Measurements from ENCODE around the gene S100A8.

S100A8 gene

DNA sequence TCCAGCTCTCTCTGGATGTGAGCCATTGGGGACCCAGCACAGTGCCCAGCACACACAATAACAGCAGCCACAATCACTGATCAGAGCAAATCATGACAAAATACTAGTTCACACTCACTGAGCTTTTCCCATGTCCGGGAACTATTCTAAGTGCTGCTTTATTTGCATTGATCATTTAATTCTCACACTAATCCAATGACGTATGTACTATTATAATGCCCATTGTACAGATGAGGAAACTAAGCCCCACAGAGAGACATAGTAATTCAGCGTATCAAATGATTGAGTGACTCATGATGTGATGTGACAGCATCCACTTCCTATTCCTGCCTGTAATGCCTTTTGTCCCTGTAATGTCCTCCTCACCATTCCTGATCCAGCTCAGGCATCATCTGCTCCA lies 1.9 kb upstream of the S100A8 start:
- DNase-seq (ENCODE audit: low read depth, low spot score) = no peak

DNA sequence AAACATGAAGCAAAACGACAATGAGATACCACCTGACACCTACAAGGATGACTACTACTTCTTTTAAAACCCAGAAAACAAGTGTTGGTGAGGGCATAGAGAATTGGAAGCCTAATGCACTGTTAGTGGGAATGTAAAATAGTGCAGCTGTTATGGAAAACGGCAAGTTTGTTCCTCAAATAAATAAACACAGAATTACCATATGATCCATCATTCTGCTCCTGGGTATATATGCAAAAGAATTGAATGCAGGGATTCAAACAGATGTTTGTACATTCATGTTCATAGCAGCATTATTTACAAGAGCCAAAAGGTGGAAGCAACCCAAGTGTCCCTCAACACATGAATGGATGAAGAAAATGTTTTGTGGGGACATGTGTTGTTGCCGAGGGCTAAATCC lies 1.4 kb upstream of the S100A8 start:
- no peak for DNase-seq (ENCODE audit: low read depth, low spot score)

DNA sequence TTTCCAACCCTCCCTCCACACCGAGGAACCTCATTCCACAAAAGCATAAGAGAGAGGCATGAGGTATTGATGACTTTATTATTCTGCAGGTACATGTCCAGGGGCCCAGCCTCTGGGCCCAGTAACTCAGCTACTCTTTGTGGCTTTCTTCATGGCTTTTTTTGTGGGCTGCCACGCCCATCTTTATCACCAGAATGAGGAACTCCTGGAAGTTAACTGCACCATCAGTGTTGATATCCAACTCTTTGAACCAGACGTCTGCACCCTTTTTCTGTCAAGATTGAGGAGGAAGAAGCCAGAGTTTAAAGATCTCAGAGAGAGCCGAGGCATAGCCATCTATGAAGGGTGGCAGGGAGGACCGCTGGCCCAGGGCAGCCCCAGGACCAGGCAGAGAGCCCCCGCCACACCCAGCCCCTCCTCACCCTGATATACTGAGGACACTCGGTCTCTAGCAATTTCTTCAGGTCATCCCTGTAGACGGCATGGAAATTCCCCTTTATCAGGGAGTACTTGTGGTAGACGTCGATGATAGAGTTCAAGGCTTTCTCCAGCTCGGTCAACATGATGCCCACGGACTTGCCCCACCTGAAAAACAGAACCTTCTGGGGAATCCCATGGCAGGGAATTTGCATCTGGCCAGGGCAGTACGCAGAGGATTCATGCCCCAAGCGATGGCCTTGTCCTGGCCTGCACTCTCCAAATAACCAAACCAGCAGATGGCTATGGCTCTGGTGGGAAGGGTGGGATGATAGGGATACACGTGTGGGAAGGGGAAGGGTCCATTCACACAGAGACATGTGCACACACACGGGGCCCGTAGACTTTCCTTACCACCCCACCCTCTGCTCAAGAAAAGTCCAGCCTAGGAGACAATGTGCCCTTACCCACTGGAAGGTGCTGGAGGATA lies 647 bp downstream of the S100A8 start:
- no peak for DNase-seq (ENCODE audit: low read depth, low spot score)

DNA sequence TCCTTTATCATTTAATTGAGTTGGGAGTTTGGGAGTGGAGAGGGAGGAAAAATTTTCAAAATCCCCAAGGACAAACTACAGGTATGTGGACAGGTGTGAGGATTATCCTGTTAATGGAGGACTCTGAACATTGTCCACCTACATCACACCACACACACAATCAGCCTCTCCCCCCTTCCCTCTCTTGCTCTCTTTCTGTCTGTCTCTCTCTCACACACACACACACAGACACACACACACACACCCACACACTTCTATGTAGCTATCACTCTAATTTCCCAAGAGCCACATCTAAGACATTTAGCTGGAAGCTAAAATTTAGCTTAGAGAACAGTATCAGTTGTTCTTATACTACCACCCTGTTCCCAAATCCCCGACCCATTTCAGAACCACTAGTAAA lies 1.5 kb downstream of the S100A8 start:
- DNase-seq (ENCODE audit: low read depth, low spot score) = no peak

DNA sequence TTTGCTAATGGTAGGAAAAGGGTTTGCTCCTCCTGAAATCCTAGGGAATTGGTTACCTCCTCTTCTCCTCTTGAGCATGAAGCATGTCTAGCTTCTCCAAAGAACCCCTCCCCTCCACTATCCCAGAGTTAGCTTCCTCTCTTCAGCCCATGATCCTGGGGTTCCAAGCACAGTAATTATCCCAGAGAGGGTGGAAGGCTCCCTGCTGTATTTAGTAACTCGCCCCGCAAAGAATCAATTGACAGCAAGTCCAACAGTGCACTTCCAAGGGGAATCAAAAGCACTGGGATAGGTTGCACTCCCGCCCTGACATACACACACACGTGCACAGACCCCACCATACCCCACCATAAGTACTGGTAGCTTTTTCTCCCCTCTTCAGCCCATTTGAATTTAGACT lies 3.1 kb downstream of the S100A8 start:
- DNase-seq (ENCODE audit: low read depth, low spot score) = no peak

DNA sequence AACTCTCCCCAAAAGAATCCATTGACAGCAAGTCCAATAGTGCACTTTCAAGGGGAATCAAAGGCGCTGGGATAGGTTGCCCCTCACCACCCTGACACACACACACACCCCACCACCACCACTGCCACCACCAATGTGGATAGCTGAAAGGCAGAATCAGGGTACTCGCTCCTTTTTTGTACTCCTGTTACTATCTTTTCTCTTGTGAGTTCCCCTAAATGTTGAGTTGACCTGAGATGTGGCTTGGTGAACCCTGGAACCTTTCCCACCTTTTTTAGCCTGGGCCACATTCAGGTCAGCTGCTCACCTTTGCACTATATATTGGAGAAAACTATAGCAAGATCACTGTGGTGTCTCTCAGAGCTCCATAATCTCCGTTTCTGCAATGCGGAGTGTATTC lies 3.9 kb downstream of the S100A8 start:
- DNase-seq (ENCODE audit: low read depth, low spot score) = no peak

DNA sequence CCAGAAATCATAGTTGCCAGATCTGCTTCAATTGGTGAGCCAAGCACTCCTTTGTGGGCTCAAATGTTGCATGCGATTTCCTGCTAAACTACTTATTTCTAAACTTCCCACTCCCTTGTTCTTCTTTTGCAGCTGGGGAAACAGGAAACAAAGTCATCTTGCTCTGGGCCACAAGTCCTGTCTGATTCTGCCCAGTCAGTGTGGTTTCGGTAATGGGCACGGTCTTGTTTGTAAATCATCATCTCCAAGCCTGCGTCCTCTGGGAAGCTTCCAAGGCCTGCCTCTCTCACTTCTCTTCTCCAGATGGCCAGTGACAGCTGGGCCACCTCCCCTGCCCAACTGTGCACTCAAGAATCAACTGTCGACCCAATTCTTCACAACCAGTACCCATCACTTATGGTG lies 4.4 kb downstream of the S100A8 start:
- DNase-seq (ENCODE audit: low read depth, low spot score) = no peak

DNA sequence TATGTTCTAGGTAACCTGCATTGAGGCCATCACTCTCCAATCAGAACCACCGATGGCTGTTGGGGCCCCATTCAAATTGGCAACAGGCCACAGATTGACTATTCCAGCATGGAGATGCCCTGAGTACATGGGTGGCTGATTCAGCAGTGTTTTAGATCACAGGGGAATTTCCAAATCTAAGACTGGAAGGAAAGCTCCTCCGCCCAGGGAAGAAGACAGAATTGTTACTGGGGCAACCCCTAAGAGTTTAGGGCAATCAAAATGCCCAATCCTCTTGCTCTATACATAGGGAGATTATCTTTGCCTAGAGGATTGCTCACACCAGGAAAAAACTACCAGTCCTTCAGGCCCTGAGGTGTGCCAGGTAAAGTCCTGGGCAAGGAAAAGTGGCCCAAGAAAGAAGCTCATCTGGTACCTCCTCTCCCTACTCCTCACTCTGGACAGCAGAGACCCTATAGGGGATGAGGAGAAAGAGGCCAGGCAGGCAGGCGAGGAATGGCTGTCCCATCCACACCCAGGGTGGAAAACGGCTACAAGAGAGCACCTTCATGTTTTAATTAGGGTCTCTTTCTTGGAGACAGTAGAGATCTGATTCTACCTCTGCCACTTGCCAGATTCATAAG lies 5.8 kb downstream of the S100A8 start:
- DNase-seq (ENCODE audit: low read depth, low spot score) = no peak

DNA sequence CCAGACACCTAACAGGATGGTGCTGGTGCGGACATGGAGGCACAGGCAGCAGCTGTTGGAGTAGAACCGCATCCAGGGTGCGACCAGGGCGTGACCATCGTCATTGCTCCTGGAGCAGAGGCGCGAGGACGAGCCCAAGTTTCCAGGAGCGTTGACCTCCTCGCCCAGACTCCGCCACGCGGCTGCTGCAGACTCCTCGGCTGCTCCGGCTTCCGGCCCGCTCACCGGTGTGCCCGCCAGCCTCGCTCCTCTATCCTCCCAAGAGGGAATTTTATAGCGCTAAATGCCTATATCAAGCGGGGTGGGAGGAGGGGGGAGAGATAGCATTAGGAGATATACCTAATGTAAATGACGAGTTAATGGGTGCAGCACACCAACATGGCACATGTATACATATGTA lies 10.2 kb downstream of the S100A8 start:
- no peak for DNase-seq (ENCODE audit: low read depth, low spot score)

DNA sequence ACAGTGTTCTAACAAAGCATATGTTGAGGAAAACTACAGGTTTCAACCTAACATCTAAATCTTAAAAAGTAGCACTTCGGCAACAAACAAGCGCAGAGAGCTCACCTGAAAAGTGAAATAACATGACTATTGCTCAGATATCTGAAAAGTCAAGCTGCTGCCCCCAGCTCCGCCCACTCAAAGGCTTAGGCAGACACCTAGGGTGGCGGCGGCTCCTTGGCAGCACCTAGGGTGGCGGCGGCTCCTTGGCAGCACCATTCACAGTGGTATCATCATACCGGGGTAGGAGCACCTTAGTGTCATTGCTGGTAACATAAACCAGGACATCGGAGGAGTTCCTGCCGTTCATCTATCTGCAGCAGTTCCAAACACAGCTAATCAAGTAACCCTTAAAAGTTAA lies 11.3 kb downstream of the S100A8 start:
- no peak for DNase-seq (ENCODE audit: low read depth, low spot score)

DNA sequence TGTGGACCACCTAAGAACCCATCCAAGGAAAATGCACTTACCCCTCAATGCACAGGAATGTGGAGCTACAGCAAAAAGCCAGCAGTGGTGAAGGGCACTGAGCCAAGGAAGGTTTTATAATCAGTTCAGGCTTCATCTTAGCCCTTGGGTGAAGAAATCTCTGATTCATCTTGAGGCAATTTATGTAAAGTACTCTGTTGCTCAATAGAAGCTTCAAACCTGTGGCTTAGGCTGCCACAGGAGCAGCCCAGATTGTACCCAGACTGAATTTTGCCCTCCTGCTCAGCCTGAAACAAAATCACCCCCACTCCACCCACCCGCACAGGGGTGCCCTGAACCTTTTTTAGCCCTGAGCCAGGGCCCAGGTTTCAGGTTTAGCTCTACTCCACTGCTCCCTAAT lies 15.4 kb downstream of the S100A8 start, which contains the start of gene S100A12:
TSS of gene S100A12 (minus strand) at position 111 of the 400 bp plus-strand sequence. CDS start 1,029 bp downstream, outside the sequence.
- DNase-seq (ENCODE audit: low read depth, low spot score) = no peak

DNA sequence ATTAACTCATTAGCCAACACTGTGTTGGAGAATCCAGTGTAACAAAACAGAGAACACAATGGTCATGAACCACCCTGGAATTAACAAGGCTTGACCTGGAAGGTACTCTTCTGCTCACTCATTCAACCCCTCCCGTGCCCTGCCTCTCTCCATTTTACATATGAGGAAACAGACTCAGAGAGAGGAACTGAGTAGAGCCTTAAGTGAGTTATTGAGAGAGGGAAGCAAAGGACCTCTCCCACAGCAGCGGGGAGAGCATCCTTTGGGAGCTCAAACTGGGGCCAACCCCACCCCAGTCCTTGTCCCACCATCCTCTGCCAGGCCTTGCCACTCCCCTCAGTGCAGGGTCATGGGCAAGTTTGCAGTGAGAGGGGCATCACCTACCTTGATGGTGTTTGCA lies 16.8 kb downstream of the S100A8 start:
- DNase-seq (ENCODE audit: low read depth, low spot score) = no peak

DNA sequence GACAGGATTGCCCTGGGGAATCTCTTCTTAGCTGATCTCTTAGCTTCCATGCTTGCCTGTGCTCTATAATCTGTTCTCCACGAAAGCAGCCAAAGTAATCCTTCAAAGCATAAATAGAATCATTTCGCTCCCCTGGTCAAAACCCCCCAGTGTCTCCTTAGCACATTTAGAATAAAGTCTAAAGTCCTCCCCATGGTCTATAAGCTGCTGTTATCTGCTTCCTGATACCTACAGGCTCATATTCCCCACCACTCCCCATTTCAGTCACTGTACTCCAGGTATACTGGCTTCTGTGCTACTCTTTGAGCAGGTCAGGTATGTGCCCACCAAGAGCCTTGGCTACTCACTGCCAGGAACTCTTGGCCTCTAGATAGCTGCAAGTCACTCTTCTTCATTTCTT lies 18.3 kb downstream of the S100A8 start:
- DNase-seq (ENCODE audit: low read depth, low spot score) = no peak

DNA sequence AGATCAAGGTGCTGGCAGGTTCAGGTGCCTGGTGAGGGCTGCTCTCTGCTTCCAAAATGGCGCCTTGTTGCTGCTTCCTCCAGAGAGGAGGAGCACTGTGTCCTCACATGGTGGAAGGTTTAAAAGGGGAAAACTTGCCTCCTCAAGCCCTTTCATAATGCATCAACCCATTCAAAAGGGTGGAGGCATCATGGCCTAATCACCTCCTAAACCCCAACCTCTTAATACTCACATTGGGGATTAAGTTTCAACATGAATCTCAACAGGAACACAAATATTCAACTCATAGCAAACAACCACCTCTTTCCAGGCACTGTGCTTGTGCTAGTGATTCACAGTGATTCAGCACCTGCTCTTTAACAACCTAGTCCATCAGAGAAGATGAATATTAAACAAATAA lies 19.6 kb downstream of the S100A8 start:
- no peak for DNase-seq (ENCODE audit: low read depth, low spot score)

DNA sequence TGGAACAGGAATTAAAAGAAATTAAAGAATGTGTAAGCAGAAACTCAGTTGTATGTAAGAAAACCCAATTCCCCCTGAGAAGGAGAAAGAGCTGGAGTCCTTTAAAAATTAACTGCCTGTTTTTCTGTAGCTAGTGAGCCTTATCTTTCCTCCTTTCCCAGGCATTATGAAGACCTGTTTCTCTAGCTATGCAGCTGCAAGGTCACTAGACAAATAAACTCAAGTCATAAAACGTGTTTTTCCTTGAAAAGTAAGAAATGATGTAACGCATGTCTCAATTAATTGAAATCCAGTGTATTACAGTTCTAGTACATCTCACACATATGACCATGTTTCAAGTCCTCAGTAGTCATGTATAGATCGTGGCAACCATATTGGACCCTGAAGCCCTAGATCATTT lies 20.7 kb downstream of the S100A8 start:
- no peak for DNase-seq (ENCODE audit: low read depth, low spot score)

DNA sequence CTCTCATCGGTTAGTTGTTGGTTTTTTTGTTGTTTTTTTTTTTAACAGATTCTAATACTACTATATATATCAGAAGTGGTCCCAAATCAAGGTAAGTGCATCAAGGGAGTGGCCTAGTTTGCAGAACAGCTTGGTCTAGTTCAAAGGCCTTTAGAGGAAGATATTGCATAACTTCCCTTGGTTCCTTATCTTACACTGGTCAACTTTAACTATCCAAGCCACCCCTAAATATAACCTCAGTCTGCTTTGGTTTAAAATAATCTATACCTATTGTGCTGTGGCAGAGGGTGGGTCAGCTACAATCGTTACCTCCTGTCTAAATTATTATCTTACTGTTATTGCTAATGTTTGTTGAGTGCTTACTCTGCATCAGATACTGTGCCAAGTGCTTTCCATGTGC lies 22.4 kb downstream of the S100A8 start:
- DNase-seq (ENCODE audit: low read depth, low spot score) = no peak

DNA sequence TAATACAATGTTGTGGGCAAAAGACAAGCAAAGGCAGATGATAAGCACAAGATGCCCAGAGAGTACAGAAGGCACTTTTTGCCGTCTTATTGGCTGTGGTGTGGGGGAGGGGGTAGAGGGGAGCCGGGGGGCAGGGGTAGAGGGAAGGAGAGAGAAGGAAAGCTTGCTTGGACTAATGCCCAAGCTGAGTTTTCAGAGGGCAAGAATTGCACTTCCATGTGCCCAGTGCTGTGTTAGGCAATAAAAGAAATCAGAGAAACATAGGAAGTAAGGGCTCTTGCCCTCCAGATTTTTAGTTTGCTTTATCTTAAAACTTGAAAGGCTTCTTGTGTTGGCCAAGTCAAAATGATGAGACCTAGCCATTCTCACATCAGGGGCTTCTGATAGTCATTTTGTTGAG lies 23.8 kb downstream of the S100A8 start:
- no peak for DNase-seq (ENCODE audit: low read depth, low spot score)

DNA sequence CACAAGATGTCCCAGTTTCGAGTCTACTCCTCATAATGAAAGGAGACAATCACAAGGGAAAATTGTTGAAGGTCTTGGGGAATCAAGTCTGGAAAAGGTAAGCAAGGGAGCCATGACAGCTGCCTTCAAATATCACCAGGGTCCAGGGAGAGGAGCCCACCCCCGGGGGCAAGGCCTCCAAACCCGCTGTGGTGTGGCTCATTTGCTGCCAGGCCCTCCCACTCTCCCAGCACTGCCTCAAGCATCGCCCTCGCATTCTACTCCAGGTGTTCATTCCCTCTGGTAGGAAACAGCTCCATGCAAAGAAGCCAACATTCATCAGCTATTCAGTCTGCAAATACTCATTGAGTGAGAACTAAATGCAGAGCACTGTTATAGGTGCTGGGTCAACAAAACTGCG lies 24.6 kb downstream of the S100A8 start:
- DNase-seq (ENCODE audit: low read depth, low spot score) = no peak

DNA sequence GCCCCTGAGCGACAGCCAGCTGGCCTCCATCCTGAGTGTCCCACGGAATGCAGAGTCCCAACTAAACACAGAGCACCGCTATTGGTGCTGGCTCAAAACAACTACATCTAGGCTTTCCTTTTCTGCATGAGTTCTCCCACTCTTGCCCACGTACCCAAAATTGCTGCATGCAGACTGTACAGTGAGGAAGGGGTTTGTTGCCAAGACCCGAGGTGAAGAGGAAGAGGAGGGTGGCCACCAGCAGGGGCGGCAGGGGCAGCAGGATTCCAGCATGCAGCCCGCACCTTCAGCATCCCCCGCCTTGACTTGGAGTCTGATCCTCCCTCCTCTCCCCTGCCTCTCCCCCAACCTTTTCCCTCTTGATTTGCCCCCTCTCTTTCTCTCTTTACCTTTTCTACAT lies 25.2 kb downstream of the S100A8 start:
- no peak for DNase-seq (ENCODE audit: low read depth, low spot score)

DNA sequence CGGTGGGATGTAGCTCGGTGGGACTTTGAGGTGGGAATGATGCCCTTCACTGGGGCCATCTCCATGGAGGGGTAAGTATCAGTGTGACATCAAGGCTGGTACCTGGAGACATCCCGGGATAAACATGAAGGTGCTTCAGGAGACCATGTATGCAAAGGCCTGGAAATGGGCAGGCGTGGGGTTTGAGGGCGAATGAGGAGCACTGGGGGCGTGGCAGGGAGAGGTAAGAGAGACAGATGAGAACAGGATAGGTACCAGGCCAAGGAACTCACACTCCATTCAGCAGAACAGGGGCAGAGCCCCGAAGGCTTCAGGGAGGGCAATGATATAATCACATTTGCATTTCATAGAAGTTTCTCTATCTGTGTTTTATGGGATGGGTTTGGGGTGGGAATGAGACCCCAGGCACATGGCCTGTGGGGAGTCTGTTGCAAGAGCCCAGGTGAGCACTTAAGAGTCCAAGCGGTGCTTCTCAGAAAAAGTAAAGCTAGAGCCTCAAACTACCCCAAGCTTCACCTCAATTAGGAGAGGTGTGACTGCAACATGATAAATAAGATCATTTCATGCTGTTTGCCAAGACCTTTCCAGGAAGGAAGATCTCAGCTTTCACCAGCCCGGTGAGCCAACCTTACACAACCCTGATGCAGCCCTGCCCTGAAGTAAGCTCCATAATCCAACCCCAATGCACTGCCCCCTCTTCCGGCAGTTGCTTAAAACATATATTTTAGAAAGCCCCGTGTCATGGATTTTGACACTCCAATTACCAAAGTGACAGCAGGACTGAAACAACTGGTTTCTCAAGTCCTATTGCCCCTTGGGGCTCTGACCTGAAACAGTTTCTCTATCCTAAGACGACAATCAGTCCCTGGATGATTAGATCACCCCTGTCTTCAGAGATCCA lies 25.9 kb downstream of the S100A8 start:
- peak; percentile 36 for DNase-seq (ENCODE audit: low read depth, low spot score)

DNA sequence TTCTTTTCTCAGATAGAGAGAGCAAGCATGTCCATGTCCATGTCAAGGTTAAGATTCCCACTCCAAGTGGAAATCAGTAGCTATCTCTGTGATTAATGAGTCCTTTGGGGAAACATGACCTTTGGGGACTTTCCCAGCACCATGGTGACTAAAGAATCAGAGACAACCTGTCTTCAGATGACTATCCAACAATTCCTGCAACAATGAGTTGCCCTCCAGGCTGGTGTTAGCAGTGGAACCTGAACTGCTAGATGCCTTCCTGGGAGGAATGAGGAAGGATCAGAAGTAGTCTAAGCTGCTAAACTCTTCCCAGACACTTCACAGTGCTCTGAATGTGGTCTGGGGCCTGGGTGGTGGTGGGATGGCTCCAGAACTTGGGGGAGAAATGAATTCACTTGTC lies 26.7 kb downstream of the S100A8 start:
- peak; percentile 64 for DNase-seq (ENCODE audit: low read depth, low spot score)

DNA sequence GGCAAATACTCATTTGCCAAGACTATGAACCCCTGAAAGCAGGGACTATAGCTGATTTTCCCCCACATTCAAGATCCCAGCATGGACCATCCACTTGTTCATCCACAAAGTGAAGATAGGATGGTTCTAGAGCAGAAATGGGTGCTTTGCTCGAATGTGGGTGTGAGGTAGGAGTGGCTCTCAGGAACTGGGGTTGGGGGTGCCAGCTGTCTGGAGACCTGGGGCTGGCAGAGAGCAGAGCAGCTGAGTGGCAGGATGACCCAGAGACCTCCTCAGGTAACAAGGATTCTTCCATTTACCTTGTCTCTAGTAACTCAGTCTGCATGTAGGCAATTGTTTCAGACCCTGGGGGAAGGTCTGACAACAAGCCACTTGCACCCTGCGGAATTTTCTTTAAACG lies 27.2 kb downstream of the S100A8 start:
- no peak for DNase-seq (ENCODE audit: low read depth, low spot score)

Data from ELF-1 (cell line).